ENCODE results near the gene PRM1. TPM values are rescaled to one million over a fixed set of nuclear protein-coding genes. Genes with fewer than 3 reads are reported as not detected.

The PRM1 gene
- total RNA-seq, 1 donor from 2014 or later = not detected

DNA sequence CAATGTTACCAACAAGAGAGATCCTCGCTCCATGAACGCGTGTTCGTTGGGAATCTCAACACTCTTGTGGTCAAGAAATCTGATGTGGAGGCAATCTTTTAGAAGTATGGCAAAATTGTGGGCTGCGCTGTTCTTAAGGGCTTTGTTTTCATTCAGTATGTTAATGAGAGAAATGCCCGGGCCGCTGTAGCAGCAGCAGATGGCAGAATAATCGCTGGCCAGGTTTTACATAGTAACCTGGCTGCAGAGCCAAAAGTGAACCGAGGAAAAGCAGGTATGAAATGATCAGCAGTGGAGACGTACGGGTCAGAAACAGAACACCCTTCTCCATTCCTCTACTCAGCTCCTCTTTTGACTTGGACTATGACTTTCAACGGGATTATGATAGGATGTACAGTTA lies 38.5 kb downstream of the PRM1 start:
- Mint-ChIP-seq H3K27ac (ENCODE audit: unreplicated experiment) (no peak overlapping the region), H3K27me3 (ENCODE audit: low read depth) (peaks cover 6% of the 10 kb centered on the region), H3K36me3 (ENCODE audit: low read depth) (no peaks in the 10 kb centered on the region), H3K9me3 (no peaks in the 10 kb centered on the region), H3K4me3 (no peak overlapping the region), H3K4me1 (no peaks in the 10 kb centered on the region)
- no peak for DNase-seq (ENCODE audit: low read depth, low spot score)
- TF ChIP-seq, protein P1, sequence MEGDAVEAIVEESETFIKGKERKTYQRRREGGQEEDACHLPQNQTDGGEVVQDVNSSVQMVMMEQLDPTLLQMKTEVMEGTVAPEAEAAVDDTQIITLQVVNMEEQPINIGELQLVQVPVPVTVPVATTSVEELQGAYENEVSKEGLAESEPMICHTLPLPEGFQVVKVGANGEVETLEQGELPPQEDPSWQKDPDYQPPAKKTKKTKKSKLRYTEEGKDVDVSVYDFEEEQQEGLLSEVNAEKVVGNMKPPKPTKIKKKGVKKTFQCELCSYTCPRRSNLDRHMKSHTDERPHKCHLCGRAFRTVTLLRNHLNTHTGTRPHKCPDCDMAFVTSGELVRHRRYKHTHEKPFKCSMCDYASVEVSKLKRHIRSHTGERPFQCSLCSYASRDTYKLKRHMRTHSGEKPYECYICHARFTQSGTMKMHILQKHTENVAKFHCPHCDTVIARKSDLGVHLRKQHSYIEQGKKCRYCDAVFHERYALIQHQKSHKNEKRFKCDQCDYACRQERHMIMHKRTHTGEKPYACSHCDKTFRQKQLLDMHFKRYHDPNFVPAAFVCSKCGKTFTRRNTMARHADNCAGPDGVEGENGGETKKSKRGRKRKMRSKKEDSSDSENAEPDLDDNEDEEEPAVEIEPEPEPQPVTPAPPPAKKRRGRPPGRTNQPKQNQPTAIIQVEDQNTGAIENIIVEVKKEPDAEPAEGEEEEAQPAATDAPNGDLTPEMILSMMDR (conservative IDR thresholded peaks at IDR 0.05) = no peak

DNA sequence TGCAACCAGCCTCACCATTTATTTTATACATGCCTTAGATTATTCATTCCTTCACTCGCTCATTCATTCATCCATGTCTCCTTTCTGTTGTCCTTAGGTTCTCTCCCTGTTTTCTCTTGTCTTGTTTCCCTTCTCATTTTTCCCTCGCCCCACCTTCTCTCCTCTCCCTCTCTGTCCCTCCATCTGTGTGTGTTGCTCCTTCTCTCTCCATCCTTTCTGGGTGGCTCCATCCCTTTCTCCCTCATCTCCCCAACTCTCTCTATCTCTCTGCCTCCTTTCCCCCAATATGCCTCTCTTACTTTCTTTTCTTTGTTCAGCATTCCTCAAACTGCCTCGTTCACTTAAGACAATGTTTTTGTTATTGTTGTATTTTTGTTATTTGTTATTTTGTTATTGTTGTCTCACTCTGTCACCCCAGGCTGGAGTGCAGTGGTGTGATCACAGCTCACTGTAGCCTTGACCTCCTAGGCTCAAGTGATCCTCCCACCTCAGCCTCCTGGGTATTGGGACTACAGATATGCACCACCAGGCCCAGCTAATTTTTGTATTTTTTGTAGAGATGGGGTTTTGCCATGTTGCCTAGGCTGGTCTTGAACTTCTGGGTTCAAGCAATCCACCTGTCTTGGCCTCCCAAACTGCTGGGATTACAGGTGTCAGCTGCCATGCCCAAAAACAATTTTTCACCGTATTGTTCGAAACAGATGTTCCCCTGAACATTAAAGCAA lies 39.5 kb downstream of the PRM1 start:
- H3K4me1 Mint-ChIP-seq = no peaks in the 10 kb centered on the region
- no peaks in the 10 kb centered on the region for H3K9me3 Mint-ChIP-seq
- no peak overlapping the region for H3K4me3 Mint-ChIP-seq
- no peaks in the 10 kb centered on the region for H3K36me3 Mint-ChIP-seq (ENCODE audit: low read depth)
- H3K27me3 Mint-ChIP-seq (ENCODE audit: low read depth) = peaks cover 6% of the 10 kb centered on the region
- no peak overlapping the region for H3K27ac Mint-ChIP-seq (ENCODE audit: unreplicated experiment)
- TF ChIP-seq, protein P1 (conservative IDR thresholded peaks at IDR 0.05) = no peak
- no peak for DNase-seq (ENCODE audit: low read depth, low spot score)

- Mint-ChIP-seq H3K4me1 (no peaks in the 10 kb centered on the region), H3K4me3 (no peak overlapping the region), H3K27ac (ENCODE audit: unreplicated experiment) (no peak overlapping the region), H3K27me3 (ENCODE audit: low read depth) (peaks cover 6% of the 10 kb centered on the region), H3K36me3 (ENCODE audit: low read depth) (no peaks in the 10 kb centered on the region), H3K9me3 (no peaks in the 10 kb centered on the region)
- TF ChIP-seq, protein P1 (conservative IDR thresholded peaks at IDR 0.05) = no peak
- no peak for DNase-seq (ENCODE audit: low read depth, low spot score)
Observed at GRCh38 chr16:11240636-11241473, 40.3 kb downstream of the PRM1 start.

GRCh38 chr16:11239644-11240632 lies 41.2 kb downstream of the PRM1 start:
- Mint-ChIP-seq H3K27ac (ENCODE audit: unreplicated experiment) (no peak overlapping the region), H3K4me1 (no peaks in the 10 kb centered on the region), H3K9me3 (no peaks in the 10 kb centered on the region), H3K4me3 (no peak overlapping the region), H3K36me3 (ENCODE audit: low read depth) (no peaks in the 10 kb centered on the region), H3K27me3 (ENCODE audit: low read depth) (peaks cover under 1% of the 10 kb centered on the region)
- TF ChIP-seq, protein P1 (conservative IDR thresholded peaks at IDR 0.05) = no peak
- DNase-seq (ENCODE audit: low read depth, low spot score) = no peak

Measured in neural crest cell (in vitro differentiated cells).